ENCODE measurements around the gene GABBR1.

Gene GABBR1

DNA sequence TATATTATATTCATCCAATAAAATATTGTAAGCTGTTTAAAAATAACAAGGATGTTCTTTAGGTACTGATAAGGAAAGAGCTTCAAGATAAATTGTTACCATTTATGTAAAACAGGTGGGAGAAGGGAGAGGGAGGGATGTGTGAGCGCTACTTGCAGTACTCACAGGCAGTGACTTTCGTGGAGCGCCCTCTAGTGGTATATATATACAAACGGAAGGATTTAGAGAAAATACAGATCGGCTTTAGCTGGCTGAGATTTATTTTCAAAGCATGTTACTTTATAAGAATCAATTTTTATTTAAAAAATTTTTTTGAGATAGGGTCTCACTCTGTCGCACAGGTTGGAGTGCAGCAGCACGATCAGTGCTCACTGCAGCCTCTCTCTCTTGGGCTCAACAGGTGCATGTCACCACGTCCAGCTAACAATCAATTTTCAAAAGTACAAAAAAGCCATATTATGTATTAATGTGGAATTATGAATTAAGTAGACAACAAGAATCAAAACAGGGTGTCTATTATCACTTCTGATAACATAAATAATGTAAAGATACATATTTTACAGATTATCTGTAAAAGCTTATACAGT, 20.6 kb upstream of the GABBR1 start:
- FAIRE-seq (peak; percentile 17), DNase-seq (ENCODE audit: low spot score) (peak; percentile 59)

DNA sequence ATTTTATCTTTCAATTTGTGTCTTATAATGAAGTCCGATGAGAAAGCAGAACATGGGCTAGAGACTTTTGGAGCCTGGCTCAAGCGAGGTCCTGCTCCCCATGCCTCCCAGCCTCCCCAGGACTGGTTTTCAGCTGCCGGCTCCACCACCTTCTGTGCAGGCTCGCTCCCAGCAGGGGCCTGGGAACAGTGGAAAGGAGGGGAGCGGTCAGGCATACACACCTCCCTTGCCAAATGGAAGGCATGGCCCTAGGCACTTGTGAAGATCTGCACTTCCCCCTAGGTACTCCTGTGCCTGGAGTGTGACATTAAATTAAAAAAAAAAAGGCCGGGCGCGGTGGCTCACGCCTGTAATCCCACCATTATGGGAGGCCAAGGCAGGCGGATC, 19.2 kb upstream of the GABBR1 start:
- FAIRE-seq (no peak), DNase-seq (ENCODE audit: low spot score) (no peak)

DNA sequence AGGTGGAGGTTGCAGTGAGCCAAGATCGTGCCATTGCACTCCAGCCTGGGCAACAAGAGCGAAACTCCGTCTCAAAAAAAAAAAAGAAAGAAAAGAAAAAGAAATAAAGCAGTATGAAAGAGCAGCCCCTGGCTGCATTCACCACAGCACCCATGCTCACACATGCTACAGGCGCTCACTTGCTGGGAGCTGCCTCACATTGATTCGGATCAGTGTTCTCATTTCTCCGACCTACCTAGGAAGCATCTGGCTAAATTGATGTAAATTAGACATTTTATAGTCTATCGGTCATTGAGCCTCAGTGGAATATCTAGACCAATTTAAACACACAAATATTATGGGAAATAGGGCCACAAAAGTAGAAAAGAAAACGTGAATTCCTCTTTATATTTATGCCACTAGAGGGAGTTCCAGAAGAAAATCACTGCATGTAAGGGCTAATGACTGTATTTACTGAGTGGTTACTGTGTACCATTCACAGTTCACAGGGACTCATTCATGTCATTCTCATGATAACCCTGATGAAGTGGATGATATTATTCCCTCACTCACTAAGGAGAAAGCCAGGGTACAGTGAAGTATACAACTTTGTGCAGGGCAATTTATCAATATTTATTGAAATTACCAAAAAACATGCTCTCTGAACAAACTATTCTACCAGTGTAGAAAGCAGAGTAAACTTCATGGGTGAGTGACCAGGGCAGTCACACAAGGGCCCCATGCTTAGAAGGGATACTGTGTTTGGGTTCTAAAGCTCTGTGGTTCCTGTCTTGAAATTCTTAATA, 18.6 kb upstream of the GABBR1 start:
- FAIRE-seq (peak; percentile 31), DNase-seq (ENCODE audit: low spot score) (peak; percentile 29)

- peak; percentile 76 for FAIRE-seq
- peak; percentile 76 for DNase-seq (ENCODE audit: low spot score)
Observed at GRCh38 chr6:29649701-29650673, 17.0 kb upstream of the GABBR1 start.

- DNase-seq (ENCODE audit: low spot score) (no peak), FAIRE-seq (no peak)
Observed at GRCh38 chr6:29647927-29648642, 15.1 kb upstream of the GABBR1 start.

- FAIRE-seq, result no peak
Observed at GRCh38 chr6:29641430-29642148, 8.6 kb upstream of the GABBR1 start.

GRCh38 chr6:29637247-29637646, 4.3 kb upstream of the GABBR1 start:
- FAIRE-seq, result no peak
- no peak for DNase-seq (ENCODE audit: low spot score)

More at GRCh38 chr6:29641430-29642148, 8.6 kb upstream of the GABBR1 start:
- DNase-seq (ENCODE audit: low spot score), result no peak

DNA sequence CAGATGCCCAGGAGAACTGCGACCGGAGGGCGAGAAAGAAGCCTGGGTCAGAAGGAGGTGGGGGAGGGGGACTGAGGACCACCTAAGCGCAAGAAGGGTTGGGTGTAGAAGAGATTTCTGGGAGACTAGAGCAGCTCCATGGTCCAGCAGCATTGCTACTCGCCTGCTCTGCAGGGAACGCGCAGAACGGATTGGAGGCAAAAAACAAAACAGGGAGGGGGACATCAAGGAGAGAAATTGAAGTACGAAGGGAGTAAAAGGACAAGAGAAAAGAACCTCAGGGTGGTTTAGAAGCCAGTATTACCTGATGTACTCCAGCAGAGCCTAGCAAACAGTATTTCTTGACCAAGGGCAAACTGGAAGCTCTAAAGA, 537 bp upstream of the GABBR1 start:
- no peak for DNase-seq (ENCODE audit: low spot score)

DNA sequence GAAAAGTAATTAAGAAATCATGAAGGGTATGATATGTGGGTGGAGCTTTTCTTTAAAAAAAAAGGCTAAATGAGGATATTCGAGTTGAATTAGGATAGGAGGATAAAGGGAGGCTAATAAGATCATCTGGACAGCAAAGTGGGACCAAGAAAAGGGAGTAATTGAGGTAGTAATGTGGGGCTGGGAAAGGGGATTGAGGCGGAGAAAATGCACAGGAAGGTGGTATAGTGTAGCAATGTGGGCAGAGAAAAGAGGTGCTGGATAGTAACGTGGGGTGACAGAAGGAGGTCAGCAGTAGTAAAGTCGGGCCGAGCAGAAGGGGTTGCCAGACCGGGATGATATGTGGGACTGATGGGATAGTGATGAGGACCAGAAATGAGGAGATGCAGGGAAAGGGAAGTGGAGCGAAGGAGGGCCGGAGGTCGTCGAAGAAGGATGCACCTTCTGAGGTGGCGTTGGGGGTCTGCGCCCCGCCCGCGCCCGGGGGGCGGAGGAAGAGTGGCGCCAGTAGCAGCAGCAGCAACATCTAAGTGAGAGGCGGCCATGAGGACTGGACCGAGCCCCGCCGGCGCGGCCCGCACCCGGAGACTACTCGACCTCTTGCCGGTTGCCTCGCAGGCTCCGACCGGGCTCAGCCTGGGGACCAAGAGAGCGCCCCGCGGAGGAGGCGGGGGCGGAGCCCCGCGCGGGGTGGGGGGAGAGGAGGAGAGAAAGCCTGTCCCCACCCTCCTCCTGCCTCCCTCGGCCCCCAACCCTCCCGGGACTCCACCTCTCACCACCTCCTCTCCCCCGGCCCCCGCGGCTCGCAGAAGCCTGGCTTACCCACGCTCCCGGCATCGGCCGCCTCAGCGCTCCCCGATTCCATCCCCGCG, 887 bp downstream of the GABBR1 start:
- FAIRE-seq (no peak), DNase-seq (ENCODE audit: low spot score) (no peak)

More for the DNA sequence above, 537 bp upstream of the GABBR1 start:
- no peak for FAIRE-seq

DNA sequence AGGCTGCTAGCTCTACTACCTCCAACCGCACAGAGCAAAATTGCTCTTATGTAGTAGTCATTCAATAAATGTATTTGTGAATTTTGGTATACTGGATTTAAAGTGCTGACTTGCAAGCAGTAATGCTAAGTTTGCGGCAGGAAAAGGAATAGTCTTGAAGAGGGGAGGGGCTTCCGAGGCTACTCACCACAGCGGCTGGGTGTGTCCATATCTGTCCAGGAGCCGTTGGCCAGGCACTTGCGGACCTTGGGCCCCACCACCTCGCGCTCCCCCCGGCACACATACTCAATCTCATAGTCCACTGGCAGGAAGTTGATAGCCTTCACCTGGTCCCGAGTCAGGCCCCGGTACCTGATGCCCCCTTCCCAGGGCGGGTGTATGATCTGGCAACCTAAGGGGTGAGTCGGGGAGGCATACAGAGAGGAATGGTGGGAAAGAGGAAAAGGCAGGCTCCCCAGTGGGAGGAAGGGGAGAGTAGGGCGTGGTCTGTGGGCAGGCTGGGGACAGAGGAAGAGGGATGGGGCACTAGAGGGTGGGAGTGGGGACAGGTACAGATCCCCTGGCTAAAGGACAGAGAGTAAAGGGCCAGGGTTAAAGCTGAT, 1.7 kb downstream of the GABBR1 start:
- DNase-seq (ENCODE audit: low spot score) (no peak), FAIRE-seq (no peak)

- DNase-seq (ENCODE audit: low spot score) (no peak), FAIRE-seq (no peak)
Observed at GRCh38 chr6:29630315-29630714, 2.7 kb downstream of the GABBR1 start.

GRCh38 chr6:29629571-29629970, 3.4 kb downstream of the GABBR1 start:
- DNase-seq (ENCODE audit: low spot score) (no peak), FAIRE-seq (no peak)

DNA sequence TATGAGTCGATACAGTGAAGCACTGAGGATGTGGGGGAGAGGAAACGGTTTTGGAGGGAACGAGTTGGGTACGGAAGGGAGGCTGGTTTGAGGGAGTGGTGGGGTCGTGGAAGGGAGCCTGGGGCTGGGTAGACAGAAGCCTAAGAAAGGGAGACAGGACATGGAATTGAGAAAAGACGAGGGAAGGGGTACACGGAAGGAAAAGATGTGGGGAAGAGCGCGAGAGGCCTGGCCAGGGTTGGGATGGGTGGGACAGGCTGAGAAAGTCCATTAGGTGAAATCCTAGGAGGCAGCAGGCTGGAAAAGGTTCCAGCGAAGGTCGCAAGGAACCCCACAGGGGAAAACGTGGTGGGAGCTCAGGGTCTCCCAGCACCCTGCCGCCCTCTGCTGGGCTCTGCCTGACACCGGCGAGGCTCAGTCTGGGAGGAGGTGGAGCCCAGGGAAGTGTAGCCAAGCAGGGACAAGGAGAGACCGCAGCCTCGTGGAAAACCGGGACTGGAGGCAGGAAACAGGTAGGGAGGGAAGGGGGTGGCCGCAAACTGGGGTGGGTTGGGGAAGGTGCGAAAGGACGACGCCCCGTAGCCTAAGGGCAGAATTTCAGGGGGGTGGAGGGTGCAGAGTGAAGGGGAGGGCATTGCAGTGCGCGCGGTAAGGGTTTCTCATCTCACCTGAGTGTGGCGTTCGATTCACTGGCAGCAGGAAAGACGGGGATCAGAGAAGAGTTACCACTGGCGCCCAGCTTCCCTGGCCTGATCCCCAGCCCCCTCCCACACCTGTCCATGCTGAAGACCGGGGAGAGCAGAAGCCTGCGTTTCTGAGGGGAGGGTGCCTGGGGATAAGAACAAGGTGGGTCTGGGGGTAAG, 4.3 kb downstream of the GABBR1 start:
- no peak for FAIRE-seq

GRCh38 chr6:29627755-29628418, 5.1 kb downstream of the GABBR1 start:
- no peak for DNase-seq (ENCODE audit: low spot score)
- FAIRE-seq, result no peak

More for the DNA sequence above, 4.3 kb downstream of the GABBR1 start:
- peak; percentile 6 for DNase-seq (ENCODE audit: low spot score)

DNA sequence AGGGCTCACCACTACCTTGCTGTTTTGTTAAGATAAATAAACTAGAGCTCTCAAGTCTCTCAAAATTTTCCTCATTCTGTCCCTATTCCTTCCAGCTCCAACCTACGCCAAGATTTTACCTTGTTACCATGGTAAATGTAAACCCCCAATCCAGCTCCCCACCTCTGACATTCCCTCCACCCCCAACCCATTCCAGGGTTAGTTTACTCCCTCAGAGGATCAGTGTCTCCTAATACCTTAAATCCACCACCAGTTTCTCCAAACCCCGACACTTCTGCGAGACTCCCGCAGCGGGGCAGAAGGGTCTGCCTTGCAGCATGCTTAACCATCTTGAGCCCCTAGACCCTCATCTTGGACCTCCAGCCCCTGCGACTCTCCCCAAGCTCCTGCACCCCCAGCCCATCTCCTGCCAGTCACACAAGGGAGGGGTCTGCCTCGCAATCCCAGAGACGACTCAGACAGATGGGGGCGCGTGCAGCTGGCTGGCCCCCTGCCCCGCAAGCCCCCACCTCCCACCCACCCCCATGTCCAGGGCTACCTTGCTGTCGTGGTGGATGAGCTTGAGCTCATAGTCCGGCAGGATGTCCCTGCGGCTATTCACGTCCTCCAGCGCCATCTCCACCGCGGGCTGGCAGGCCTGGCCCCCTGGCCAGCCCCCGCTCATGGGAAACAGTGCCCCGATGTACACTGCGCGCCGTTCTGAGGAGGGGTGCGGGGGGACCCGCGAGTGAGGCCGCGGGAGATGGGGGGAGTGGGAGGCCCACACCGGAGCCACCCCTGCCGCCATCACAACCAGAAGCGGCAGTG, 5.8 kb downstream of the GABBR1 start:
- DNase-seq (ENCODE audit: low spot score) (no peak), FAIRE-seq (no peak)

DNA sequence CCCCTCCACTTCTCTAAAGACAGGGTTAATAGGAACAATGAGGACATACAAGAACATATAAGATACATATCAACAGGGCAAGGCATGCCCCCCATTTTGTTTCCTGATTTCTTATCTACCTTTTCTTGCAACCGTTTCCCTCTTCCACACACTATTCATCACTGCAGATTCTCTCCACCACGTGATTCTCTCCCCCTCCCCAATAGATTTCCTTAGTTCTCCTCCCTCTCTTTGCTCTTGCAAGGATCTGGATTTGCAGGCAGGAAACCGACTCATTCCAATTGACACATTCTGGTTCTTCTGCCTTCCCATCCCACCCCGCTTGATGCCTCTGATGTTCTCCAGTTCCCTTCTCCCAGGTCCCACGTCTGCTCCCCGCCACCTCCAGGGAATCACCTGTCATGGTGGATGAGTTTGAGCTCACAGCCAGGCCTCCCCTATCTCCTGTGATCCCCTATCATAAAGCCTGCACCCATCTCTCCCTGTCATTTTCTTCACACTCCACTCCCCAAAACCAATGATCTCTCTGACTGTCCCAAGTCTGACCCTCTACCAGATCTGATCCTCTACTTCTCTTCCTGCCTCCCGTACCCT, 7.5 kb downstream of the GABBR1 start:
- FAIRE-seq, result no peak
- no peak for DNase-seq (ENCODE audit: low spot score)

All from RCC 7860 (cell line).